ENCODE results near the gene DIDO1.

The DIDO1 gene

DNA sequence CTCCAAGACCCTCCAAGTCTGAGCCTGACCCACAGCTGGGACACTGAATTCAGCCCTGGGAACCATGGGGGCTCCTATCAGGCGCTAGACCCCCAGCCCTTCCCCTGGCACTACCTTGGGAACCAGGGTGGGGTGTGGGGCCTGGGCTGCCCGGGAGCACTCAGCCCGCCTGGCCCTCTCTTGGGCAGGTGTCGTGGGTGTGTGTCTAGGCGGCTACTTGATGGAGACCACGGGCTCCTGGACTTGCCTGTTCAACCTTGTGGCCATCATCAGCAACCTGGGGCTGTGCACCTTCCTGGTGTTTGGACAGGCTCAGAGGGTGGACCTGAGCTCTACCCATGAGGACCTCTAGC lies 40.8 kb upstream of the DIDO1 start:
- Histone ChIP-seq H3K36me3 (no peaks in the 10 kb centered on the region), H3K4me1 (peaks cover 3% of the 10 kb centered on the region), H3K9me3 (no peaks in the 10 kb centered on the region), H3K4me3 (ENCODE audit: low read depth, low read length) (no peak overlapping the region), H3K27me3 (no peaks in the 10 kb centered on the region)
- no peak for TF ChIP-seq CTCF (IDR thresholded peaks at IDR 0.05; ENCODE audit: low read depth, low read length)
- no peak for DNase-seq

DNA sequence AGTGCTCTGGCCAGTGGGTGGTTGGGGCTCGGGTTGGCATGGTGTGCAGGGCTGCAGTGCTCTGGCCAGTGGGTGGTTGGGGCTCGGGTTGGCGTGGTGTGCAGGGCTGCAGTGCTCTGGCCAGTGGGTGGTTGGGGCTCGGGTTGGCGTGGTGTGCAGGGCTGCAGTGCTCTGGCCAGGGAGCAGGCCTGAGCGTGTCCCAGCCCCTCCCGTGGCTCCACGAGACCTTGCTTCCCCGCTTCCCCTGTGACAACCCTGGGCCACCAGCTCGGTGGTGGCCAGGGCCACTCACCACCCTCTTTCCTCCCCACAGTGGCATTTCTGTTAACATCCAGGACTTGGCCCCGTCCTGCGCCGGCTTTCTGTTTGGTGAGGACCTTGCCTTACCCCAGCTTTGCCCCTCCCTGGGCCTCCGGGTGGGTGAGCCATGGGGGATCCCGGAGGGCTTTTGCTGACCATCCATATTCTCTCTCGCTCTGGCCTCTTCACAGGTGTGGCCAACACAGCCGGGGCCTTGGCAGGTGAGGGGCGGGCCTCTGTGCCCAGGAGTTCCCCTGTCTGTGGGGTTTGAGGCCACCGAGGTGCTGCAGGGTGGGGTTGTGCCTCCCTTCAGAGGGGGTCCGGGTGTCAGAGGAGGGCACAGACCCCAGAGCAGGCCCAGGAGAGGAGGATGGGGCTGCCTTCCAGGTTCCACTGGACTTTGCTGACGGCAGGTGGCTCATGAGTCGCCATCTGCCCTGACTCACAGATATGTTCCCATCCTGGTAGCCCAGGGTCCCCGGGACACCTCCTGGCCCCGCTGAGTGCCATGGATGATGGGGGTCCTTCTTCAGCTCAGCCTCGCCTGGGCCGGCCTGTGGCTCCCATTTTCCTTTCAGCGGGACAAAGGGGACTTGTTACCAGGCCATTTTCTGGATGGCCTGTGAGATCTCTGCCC lies 40.2 kb upstream of the DIDO1 start:
- DNase-seq = no peak
- no peak for TF ChIP-seq CTCF (IDR thresholded peaks at IDR 0.05; ENCODE audit: low read depth, low read length)
- H3K36me3 ChIP-seq = no peaks in the 10 kb centered on the region
- H3K27me3 ChIP-seq = no peaks in the 10 kb centered on the region
- no peaks in the 10 kb centered on the region for H3K9me3 ChIP-seq
- H3K4me3 ChIP-seq (ENCODE audit: low read depth, low read length) = no peak overlapping the region
- H3K4me1 ChIP-seq = peaks cover 10% of the 10 kb centered on the region

- Histone ChIP-seq H3K4me1 (peaks cover 13% of the 10 kb centered on the region), H3K27me3 (no peaks in the 10 kb centered on the region), H3K36me3 (no peaks in the 10 kb centered on the region), H3K4me3 (ENCODE audit: low read depth, low read length) (no peak overlapping the region), H3K9me3 (no peaks in the 10 kb centered on the region)
- DNase-seq = no peak
- no peak; the same call in 1 of the 2 replicates for TF ChIP-seq CTCF (IDR thresholded peaks at IDR 0.05; ENCODE audit: low read depth, low read length)
Measured at GRCh38 chr20:62965363-62965771, 39.1 kb upstream of the DIDO1 start.

DNA sequence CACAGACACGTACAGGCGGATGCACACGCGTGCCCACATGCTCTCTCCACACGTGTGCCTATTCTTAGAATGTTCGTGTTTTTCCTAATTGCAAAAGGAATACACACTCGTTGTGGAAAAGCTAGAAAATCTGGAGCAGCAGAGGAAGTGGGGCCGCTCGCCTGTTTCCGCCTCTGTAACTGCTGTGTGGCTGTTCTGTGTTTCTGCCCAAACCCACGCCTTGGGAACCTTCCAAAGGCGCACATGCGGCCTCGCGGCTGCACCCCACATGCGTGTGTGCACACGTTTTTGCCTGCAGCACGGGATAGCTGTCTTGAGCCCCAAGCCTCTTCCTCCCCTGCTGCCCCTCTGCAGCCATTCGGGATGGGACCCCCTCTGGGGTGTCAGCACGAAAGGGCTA lies 38.4 kb upstream of the DIDO1 start:
- DNase-seq = no peak
- Histone ChIP-seq H3K36me3 (no peaks in the 10 kb centered on the region), H3K9me3 (no peaks in the 10 kb centered on the region), H3K4me3 (ENCODE audit: low read depth, low read length) (no peak overlapping the region), H3K27me3 (no peaks in the 10 kb centered on the region), H3K4me1 (peaks cover 16% of the 10 kb centered on the region)
- TF ChIP-seq CTCF (IDR thresholded peaks at IDR 0.05; ENCODE audit: low read depth, low read length) = no peak

DNA sequence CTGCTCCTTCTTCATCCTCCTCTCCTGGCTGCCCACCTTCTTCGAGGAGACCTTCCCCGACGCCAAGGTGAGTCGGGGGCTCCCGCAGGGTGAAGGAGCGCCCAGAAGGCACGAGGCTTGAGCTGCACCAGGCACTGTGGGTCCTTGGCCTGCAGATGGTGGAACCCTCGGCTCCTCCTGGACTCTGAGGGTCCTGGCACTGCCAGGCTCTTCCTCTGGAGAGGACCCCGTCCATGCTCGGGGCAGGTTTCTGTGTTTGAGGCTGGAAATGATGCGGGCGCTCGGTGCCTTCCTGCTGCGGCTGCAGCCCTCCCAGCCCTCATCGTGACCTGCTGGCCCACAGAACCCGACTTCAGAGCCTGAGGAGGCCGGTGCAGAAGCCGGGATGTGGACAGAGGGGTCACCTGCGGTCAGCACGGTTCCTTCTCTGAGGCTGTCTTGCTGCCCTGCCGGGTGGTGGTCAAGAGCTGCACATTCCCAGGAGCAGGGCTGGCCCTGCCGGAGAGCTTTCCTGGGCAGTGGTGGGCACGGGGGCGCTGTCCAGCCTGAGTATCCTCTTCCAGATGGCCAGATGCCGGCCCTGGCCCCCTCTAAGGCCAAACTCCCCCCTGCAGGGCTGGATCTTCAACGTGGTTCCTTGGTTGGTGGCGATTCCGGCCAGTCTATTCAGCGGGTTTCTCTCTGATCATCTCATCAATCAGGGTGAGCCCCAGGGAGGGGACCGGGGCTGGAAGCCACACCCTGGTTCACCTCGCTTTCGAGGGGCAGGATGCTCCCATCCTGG lies 37.5 kb upstream of the DIDO1 start:
- no peak for DNase-seq
- no peak overlapping the region for H3K4me3 ChIP-seq (ENCODE audit: low read depth, low read length)
- H3K36me3 ChIP-seq = no peaks in the 10 kb centered on the region
- H3K4me1 ChIP-seq = peaks cover 16% of the 10 kb centered on the region
- H3K9me3 ChIP-seq = no peaks in the 10 kb centered on the region
- no peak for TF ChIP-seq CTCF (IDR thresholded peaks at IDR 0.05; ENCODE audit: low read depth, low read length)
- no peaks in the 10 kb centered on the region for H3K27me3 ChIP-seq

Measured in BE2C (cell line).